Thyroid gland (tissue), 4 donors: ENCODE measurements around the gene SCAF4.

Experiments used
- CTCF ChIP-seq, 6 experiments: fragments of 200-600 bp in 3 of 6; fragments of 450-650 bp in 3 of 6; sonication (generic) in 3 of 6; IDR thresholded peaks; one replicate each; pipeline ENCODE4 v1.5.1; 2016 to 2019; ENCODE audit warnings: antibody characterized with exemption in 6 of 6, mild to moderate bottlenecking in 2 of 6, inconsistent platforms in 1 of 6, moderate library complexity in 1 of 6
- POLR2A ChIP-seq, 2 donors: fragments of 450-650 bp; IDR thresholded peaks; one replicate each; pipeline ENCODE4 v1.6.1; 2017; ENCODE audit warnings: antibody characterized with exemption in 2 of 2, mild to moderate bottlenecking in 2 of 2, moderate library complexity in 1 of 2

- TF ChIP-seq CTCF (IDR thresholded peaks at IDR 0.05) (no peak), POLR2A (IDR thresholded peaks at IDR 0.05) (no peak)
Measured at GRCh38 chr21:31650930-31651329, 81.0 kb downstream of the SCAF4 start.
